GM06990 (cell line): ENCODE results near the gene TTC7B.

ENCODE experiments used
- DNase-seq: peaks from one replicate; pipeline ENCODE4 v3.0.0-alpha.2; 2011; ENCODE audit not compliant: insufficient read length; ENCODE audit errors: extremely low read depth
- H3K27me3 ChIP-seq: replicated peaks from 2 replicates; pipeline ENCODE4 v1.6.0; 2011; ENCODE audit warnings: low read length; ENCODE audit not compliant: control insufficient read depth, insufficient read depth
- H3K36me3 ChIP-seq: 2 replicates; pipeline ENCODE4 v1.5.1; 2011; ENCODE audit warnings: low read length; ENCODE audit not compliant: control insufficient read depth, insufficient read depth
- H3K4me3 ChIP-seq: replicated peaks from 2 replicates; pipeline ENCODE4 v1.5.1; 2011; ENCODE audit warnings: low read depth, mild to moderate bottlenecking, control low read depth, low read length
- CTCF ChIP-seq: IDR thresholded peaks from 2 replicates; pipeline ENCODE4 v1.5.1; 2011; ENCODE audit warnings: low read length, control low read depth, mild to moderate bottlenecking, inconsistent platforms; ENCODE audit not compliant: insufficient read depth, poor library complexity, severe bottlenecking

The TTC7B gene

GRCh38 chr14:90836692-90837063, 20.4 kb upstream of the TTC7B start:
- no peaks in the 10 kb centered on the region for H3K27me3 ChIP-seq
- no peak overlapping the region for H3K4me3 ChIP-seq
- DNase-seq = no peak
- H3K36me3 ChIP-seq = no peaks in the 10 kb centered on the region
- TF ChIP-seq CTCF = no peak

- H3K36me3 ChIP-seq = no peaks in the 10 kb centered on the region
- no peak for DNase-seq
- no peak overlapping the region for H3K4me3 ChIP-seq
- H3K27me3 ChIP-seq = no peaks in the 10 kb centered on the region
- TF ChIP-seq CTCF = no peak
Measured at GRCh38 chr14:90831821-90832220, 15.6 kb upstream of the TTC7B start.

DNA sequence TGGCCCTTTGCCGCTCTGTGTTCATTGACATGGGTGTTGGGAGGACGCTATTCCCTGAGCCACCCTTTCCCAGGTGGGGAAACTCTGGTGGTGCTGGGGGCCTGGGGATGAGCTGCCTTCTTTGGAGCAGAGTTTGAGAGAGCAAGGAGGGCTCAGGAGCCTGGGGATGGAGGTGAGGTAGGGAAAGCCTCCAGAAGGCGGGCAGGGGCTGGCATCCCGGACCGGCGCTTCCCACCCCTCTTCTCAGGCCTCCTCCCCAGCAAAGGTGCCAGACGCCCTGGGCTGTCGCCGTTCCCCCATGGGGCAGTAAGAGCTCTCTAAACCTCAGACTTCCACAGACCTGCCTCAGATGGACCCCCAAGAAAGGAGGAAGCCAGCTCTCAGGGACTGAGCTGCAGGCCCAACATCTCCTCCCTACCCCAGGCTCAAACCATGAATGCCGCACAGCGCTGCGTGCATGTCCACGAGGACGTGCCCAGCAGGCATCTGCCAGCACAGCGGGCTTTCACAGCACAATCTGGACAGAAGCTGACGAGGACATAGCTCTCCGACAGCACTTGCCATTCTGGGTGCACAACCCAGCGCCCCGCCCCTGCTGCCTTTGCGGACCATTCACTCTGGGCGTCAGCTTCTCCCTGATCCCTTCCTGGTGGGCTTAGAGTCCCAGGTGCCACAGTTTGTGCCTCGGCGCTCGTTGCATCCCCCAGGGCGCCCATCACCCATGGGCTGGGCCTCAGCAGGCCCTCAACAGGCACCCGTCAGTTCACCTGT, 14.9 kb upstream of the TTC7B start:
- Histone ChIP-seq H3K4me3 (no peak overlapping the region), H3K36me3 (no peaks in the 10 kb centered on the region), H3K27me3 (no peaks in the 10 kb centered on the region)
- no peak for TF ChIP-seq CTCF
- no peak for DNase-seq

DNA sequence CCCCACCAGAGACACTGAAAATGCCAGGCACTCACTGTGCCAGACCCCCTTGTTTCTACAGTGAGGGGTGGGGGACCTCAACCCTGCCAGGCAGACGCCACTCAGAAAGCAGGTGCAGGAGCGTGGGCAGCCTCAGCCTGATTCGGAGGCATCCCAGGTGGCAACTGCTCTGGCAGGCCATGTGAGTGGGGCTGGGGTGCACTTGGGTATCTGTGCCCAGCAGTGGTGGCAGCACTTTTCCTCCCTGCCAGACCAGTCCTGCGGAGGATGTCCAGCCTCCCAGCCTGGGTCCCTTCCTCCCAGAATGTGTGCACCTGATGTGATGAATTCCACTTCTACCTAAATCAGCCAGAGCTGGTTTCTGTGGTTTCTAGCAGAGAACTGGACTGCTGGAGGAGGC, 13.4 kb upstream of the TTC7B start:
- TF ChIP-seq CTCF = no peak
- no peak overlapping the region for H3K4me3 ChIP-seq
- DNase-seq = no peak
- H3K27me3 ChIP-seq = no peaks in the 10 kb centered on the region
- H3K36me3 ChIP-seq = no peaks in the 10 kb centered on the region

DNA sequence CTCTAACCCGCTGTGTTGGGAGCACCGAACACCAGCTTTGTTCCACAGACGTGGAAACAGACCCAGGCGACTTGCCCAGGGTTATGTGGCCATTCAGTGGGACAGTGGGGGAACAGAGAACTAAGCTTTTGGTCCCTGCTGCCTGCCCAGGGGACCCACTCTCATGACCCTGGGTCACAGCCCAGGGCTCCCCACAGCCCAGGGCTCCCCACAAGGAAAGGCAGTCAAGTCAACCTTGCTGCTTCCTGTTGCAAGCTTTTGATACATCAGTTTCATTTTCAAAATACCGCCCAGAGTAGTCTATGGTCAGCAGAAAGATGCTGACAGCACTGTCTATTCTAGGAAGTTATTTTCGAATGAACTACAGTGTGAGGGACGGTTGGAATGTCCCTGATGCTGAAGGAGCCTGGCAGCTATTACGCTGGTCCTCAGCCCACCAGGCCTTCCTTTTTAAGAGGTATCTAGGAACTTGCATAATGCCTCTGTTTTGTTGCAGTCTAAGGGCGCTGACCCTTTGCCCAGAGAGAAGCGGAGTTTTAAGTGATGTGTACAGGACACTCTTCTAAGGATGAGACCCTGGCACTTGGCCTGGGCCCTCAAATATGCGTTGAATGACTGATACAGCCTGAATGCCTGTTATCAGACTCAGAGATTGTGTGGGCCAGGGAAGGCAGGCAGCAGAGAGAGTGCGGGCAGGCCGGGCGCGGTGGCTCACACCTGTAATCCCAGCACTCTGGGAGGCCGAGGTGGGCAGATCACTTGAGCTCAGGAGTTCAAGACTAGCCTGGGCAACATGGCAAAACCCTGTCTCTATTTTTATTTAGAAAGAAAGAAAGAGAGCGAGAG, 12.6 kb upstream of the TTC7B start:
- H3K36me3 ChIP-seq = no peaks in the 10 kb centered on the region
- DNase-seq = peak; percentile 50
- H3K27me3 ChIP-seq = no peaks in the 10 kb centered on the region
- no peak for TF ChIP-seq CTCF
- H3K4me3 ChIP-seq = peak overlapping the region; percentile 42
